GM18861 (cell line): ENCODE data around the gene HVCN1.
A peak's percentile ranks its signal among the peaks of the same experiment; 100 is the strongest.
"Not testable (repeated sequence)": the region's sequence is repeated elsewhere in the genome, so short reads cannot be mapped to it uniquely, and the experiment has no call there.

Experiments
- ATAC-seq: cut with Tn5 transposase; IDR thresholded peaks from one replicate; pipeline ENCODE4 v1.9.1; 2021; ENCODE audit not compliant: unreplicated experiment

HVCN1 gene

GRCh38 chr12:110668480-110669192 is 20.3 kb downstream of the HVCN1 start:
- ATAC-seq: no peak

GRCh38 chr12:110667671-110668070 is 21.2 kb downstream of the HVCN1 start:
- ATAC-seq: no peak

GRCh38 chr12:110666892-110667291 is 22.0 kb downstream of the HVCN1 start:
- ATAC-seq: no peak

GRCh38 chr12:110661337-110661972 is 27.5 kb downstream of the HVCN1 start:
- peak; percentile 79 for ATAC-seq

- ATAC-seq: no peak
Observed at GRCh38 chr12:110658878-110659277, 30.0 kb downstream of the HVCN1 start.

- ATAC-seq: no peak
Observed at GRCh38 chr12:110658242-110658641, 30.7 kb downstream of the HVCN1 start.

- ATAC-seq: no peak
Observed at GRCh38 chr12:110657747-110658146, 31.2 kb downstream of the HVCN1 start.

GRCh38 chr12:110656071-110656655 is 32.8 kb downstream of the HVCN1 start:
- ATAC-seq: no peak

- not testable (repeated sequence) for ATAC-seq
Observed at GRCh38 chr12:110654238-110654637, 34.7 kb downstream of the HVCN1 start.

- no peak for ATAC-seq
Observed at GRCh38 chr12:110649341-110649847, 39.5 kb downstream of the HVCN1 start.

- peak; percentile 63 for ATAC-seq
Observed at GRCh38 chr12:110647631-110648040, 41.3 kb downstream of the HVCN1 start.

- no peak for ATAC-seq
Observed at GRCh38 chr12:110641521-110641920, 47.4 kb downstream of the HVCN1 start.

- ATAC-seq: no peak
Observed at GRCh38 chr12:110640275-110641025, 48.5 kb downstream of the HVCN1 start.

GRCh38 chr12:110639336-110640141 is 49.4 kb downstream of the HVCN1 start:
- ATAC-seq: no peak

- ATAC-seq: no peak
Observed at GRCh38 chr12:110638796-110639195, 50.1 kb downstream of the HVCN1 start.

- ATAC-seq: no peak
Observed at GRCh38 chr12:110637869-110638441, 51.0 kb downstream of the HVCN1 start.

GRCh38 chr12:110636516-110636915 is 52.4 kb downstream of the HVCN1 start:
- ATAC-seq: no peak

- ATAC-seq: no peak
Observed at GRCh38 chr12:110635055-110635454, 53.9 kb downstream of the HVCN1 start.

- ATAC-seq: no peak
Observed at GRCh38 chr12:110627500-110628195, 61.3 kb downstream of the HVCN1 start.

- ATAC-seq: no peak
Observed at GRCh38 chr12:110622582-110622981, 66.3 kb downstream of the HVCN1 start.
